Measurements from ENCODE around the gene PRKN.

PRKN gene

GRCh38 chr6:161630674-161631073 is 1096.9 kb downstream of the PRKN start:
- DNase-seq, result no peak

- no peak for DNase-seq
Measured at GRCh38 chr6:161626132-161626676, 1101.4 kb downstream of the PRKN start.

- DNase-seq, result no peak
Measured at GRCh38 chr6:161624111-161624510, 1103.5 kb downstream of the PRKN start.

GRCh38 chr6:161622779-161623178 is 1104.8 kb downstream of the PRKN start:
- DNase-seq, result no peak

- no peak for DNase-seq
Measured at GRCh38 chr6:161618831-161619454, 1108.6 kb downstream of the PRKN start.

GRCh38 chr6:161613711-161614110 is 1113.9 kb downstream of the PRKN start:
- DNase-seq, result no peak

- DNase-seq, result no peak
Measured at GRCh38 chr6:161608771-161609170, 1118.8 kb downstream of the PRKN start.

GRCh38 chr6:161607696-161608297 is 1119.8 kb downstream of the PRKN start:
- DNase-seq, result no peak

GRCh38 chr6:161602359-161602758 is 1125.2 kb downstream of the PRKN start:
- DNase-seq, result no peak

GRCh38 chr6:161598896-161599295 is 1128.7 kb downstream of the PRKN start:
- no peak for DNase-seq

GRCh38 chr6:161596807-161597520 is 1130.6 kb downstream of the PRKN start:
- no peak for DNase-seq

- DNase-seq, result no peak
Measured at GRCh38 chr6:161594412-161594811, 1133.2 kb downstream of the PRKN start.

- no peak for DNase-seq
Measured at GRCh38 chr6:161590961-161591627, 1136.5 kb downstream of the PRKN start.

GRCh38 chr6:161586887-161587286 is 1140.7 kb downstream of the PRKN start:
- no peak for DNase-seq

- DNase-seq, result no peak
Measured at GRCh38 chr6:161584621-161585340, 1142.8 kb downstream of the PRKN start.

GRCh38 chr6:161584051-161584450 is 1143.5 kb downstream of the PRKN start:
- no peak for DNase-seq

- DNase-seq, result no peak
Measured at GRCh38 chr6:161583584-161583983, 1144.0 kb downstream of the PRKN start.

- no peak for DNase-seq
Measured at GRCh38 chr6:161578478-161578877, 1149.1 kb downstream of the PRKN start.

- DNase-seq, result no peak
Measured at GRCh38 chr6:161575523-161576254, 1151.9 kb downstream of the PRKN start.

- DNase-seq, result no peak
Measured at GRCh38 chr6:161568885-161569456, 1158.6 kb downstream of the PRKN start.

- no peak for DNase-seq
Measured at GRCh38 chr6:161564952-161565351, 1162.6 kb downstream of the PRKN start.

- DNase-seq, result no peak
Measured at GRCh38 chr6:161561908-161562307, 1165.7 kb downstream of the PRKN start.

Data from activated CD4-positive, alpha-beta T cell treated with anti-CD3 and anti-CD28 coated beads, Interleukin-2, amount 50 U/mL, for 16 hours (primary cell).